SU-DHL-6 (cell line): ENCODE data around the gene NAV2.

Experiments
- H2AFZ ChIP-seq: fragments of 200-600 bp; sonication (generic); 2 replicates; pipeline ENCODE4 v1.6.1; 2014; ENCODE audit warnings: low read depth, mild to moderate bottlenecking, moderate library complexity, mixed read lengths, antibody characterized with exemption, low read length; ENCODE audit not compliant: severe bottlenecking
- H3F3A ChIP-seq: fragments of 200-600 bp; shearing (Covaris generic); 2 replicates; pipeline ENCODE4 v1.6.0; 2016; ENCODE audit warnings: antibody characterized with exemption, mild to moderate bottlenecking; ENCODE audit not compliant: insufficient read depth
- H3K27ac ChIP-seq: fragments of 200-600 bp; sonication (generic); 2 replicates; pipeline ENCODE4 v1.5.1; 2016; ENCODE audit warnings: low read depth, mild to moderate bottlenecking, low read length, moderate library complexity, mixed read lengths
- H3K27me3 ChIP-seq: fragments of 200-600 bp; sonication (generic), shearing (Covaris generic); 2 replicates; pipeline ENCODE4 v1.6.0; 2014; ENCODE audit warnings: mild to moderate bottlenecking, low read length
- H3K36me3 ChIP-seq: fragments of 200-600 bp; sonication (generic); 2 replicates; pipeline ENCODE4 v1.6.1; 2014; ENCODE audit warnings: mild to moderate bottlenecking, low read length, mixed read lengths
- H3K4me2 ChIP-seq: fragments of 300-600, 200-600 bp; shearing (Covaris generic), sonication (generic); 2 replicates; pipeline ENCODE4 v1.6.0; 2014; ENCODE audit warnings: low read length, low read depth, mild to moderate bottlenecking; ENCODE audit not compliant: poor library complexity, severe bottlenecking
- H3K4me3 ChIP-seq: fragments of 200-600 bp; sonication (generic); 2 replicates; pipeline ENCODE4 v1.5.1; 2014; ENCODE audit warnings: antibody characterized with exemption, low read length, mild to moderate bottlenecking, mixed read lengths; ENCODE audit not compliant: insufficient read depth, poor library complexity, severe bottlenecking
- H3K79me2 ChIP-seq: fragments of 200-600 bp; sonication (generic); 2 replicates; pipeline ENCODE4 v1.6.1; 2014; ENCODE audit warnings: mild to moderate bottlenecking, low read length, moderate library complexity; ENCODE audit not compliant: insufficient read depth
- H3K9ac ChIP-seq: fragments of 200-600 bp; sonication (generic); 2 replicates; pipeline ENCODE4 v1.7.0; 2014; ENCODE audit warnings: mild to moderate bottlenecking, low read length
- H3K9me2 ChIP-seq: fragments of 200-600 bp; sonication (generic); replicated peaks from 2 replicates; pipeline ENCODE4 v1.6.1; 2014; ENCODE audit warnings: low read length; ENCODE audit not compliant: insufficient read depth
- H3K9me3 ChIP-seq: fragments of 200-600 bp; sonication (generic); 2 replicates; pipeline ENCODE4 v1.6.1; 2014; ENCODE audit warnings: low read length, mixed read lengths; ENCODE audit not compliant: insufficient read depth
- H4K20me1 ChIP-seq: fragments of 200-600 bp; sonication (generic); 2 replicates; pipeline ENCODE4 v1.6.1; 2014; ENCODE audit warnings: low read depth, mild to moderate bottlenecking, antibody characterized with exemption, low read length, moderate library complexity, mixed read lengths
- EZH2phosphoT487 ChIP-seq: fragments of 200-600 bp; sonication (generic), shearing (Covaris generic); conservative IDR thresholded peaks from 2 replicates; pipeline ENCODE4 v1.6.1; 2018; ENCODE audit warnings: mild to moderate bottlenecking, antibody characterized with exemption, low read length, moderate library complexity, mixed read lengths
- TF ChIP-seq, protein P1 (sequence below): fragments of 200-600 bp; sonication (generic); IDR thresholded peaks from one replicate; pipeline ENCODE4 v1.5.1; 2017; ENCODE audit warnings: antibody characterized with exemption, mild to moderate bottlenecking, low read length, moderate library complexity; ENCODE audit not compliant: insufficient read depth, poor library complexity, severe bottlenecking

NAV2 gene

DNA sequence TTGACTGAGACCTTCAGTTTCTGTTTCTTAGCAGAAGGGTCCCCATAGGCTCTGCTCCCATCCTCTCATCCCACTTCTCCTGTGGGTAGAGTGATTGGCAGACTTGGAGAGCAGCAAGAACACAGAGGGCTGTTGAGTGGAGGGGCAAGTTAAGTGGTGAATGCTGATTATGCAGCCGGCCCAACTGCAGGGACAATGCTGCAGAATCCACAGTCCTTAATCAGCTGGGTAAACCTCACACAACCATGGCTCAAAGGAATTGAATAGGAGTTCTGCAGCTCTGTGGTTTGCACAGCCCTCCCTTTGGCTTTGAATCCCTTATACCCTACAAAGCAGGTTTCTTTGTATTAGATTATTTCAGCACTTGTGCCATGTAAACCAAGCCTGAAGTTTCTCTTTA lies 161.1 kb downstream of the NAV2 start:
- no peak overlapping the region for H2AFZ ChIP-seq
- H3K9ac ChIP-seq, result no peak overlapping the region

DNA sequence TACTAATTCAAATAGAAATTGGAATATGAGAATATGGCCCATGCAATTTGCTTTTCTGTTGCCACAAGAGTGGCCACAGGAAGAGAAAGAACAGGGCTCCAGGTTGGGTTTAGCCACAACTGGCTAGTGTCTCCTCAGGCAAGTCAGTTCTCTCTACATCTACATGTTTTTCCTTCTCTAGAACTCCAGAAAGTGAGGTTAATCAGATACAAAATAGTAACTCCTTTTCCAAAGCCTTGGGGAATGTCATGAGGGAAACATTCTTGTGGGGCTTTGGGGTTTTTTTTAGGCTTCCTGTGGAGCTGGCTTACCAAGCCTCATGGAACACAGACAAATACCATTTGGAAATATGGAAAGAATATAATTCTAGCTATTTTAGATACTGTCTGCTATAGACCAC lies 161.6 kb downstream of the NAV2 start:
- Histone ChIP-seq H3K27ac (no peak overlapping the region), H3K27me3 (no peaks in the 10 kb centered on the region), H3K9me3 (no peaks in the 10 kb centered on the region), H4K20me1 (no peaks in the 10 kb centered on the region), H3K9ac (no peak overlapping the region), H3K4me2 (no peak overlapping the region), H2AFZ (no peak overlapping the region), H3K36me3 (no peaks in the 10 kb centered on the region), H3K79me2 (no peaks in the 10 kb centered on the region), H3F3A (no peaks in the 10 kb centered on the region), H3K9me2 (no peaks in the 10 kb centered on the region), H3K4me3 (no peak overlapping the region)
- no peak for TF ChIP-seq EZH2phosphoT487
- TF ChIP-seq, protein P1, sequence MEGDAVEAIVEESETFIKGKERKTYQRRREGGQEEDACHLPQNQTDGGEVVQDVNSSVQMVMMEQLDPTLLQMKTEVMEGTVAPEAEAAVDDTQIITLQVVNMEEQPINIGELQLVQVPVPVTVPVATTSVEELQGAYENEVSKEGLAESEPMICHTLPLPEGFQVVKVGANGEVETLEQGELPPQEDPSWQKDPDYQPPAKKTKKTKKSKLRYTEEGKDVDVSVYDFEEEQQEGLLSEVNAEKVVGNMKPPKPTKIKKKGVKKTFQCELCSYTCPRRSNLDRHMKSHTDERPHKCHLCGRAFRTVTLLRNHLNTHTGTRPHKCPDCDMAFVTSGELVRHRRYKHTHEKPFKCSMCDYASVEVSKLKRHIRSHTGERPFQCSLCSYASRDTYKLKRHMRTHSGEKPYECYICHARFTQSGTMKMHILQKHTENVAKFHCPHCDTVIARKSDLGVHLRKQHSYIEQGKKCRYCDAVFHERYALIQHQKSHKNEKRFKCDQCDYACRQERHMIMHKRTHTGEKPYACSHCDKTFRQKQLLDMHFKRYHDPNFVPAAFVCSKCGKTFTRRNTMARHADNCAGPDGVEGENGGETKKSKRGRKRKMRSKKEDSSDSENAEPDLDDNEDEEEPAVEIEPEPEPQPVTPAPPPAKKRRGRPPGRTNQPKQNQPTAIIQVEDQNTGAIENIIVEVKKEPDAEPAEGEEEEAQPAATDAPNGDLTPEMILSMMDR, result no peak

More for the DNA sequence above, 161.1 kb downstream of the NAV2 start:
- no peaks in the 10 kb centered on the region for H3K36me3 ChIP-seq
- no peak overlapping the region for H3K4me2 ChIP-seq
- H3K9me3 ChIP-seq, result no peaks in the 10 kb centered on the region
- H3K27me3 ChIP-seq, result no peaks in the 10 kb centered on the region
- H4K20me1 ChIP-seq, result no peaks in the 10 kb centered on the region
- no peaks in the 10 kb centered on the region for H3F3A ChIP-seq
- no peak overlapping the region for H3K4me3 ChIP-seq
- no peak overlapping the region for H3K27ac ChIP-seq
- H3K79me2 ChIP-seq, result no peaks in the 10 kb centered on the region
- TF ChIP-seq EZH2phosphoT487, result no peak
- TF ChIP-seq, protein P1, result no peak
- H3K9me2 ChIP-seq, result no peaks in the 10 kb centered on the region

DNA sequence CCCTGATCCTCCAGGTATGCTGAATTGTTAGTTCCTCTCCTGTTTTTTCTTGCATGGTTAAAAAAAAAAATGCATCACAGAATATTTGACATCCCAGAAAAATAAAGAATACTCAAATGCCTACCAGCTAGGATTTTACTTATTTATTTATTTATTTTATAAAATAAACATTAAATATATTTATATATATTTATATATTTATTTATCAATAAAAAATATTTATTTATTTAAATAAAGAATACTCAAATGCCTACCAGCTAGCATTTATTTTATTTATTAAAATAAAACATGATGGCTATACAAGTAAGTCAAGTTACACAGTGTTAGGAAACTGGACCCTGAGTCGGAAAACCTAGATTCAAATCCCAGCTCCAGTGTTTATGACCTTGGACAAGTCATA lies 164.1 kb downstream of the NAV2 start:
- H3K79me2 ChIP-seq, result no peaks in the 10 kb centered on the region
- H3K4me2 ChIP-seq, result no peak overlapping the region
- H3K27ac ChIP-seq, result no peak overlapping the region

More for the DNA sequence above, 164.1 kb downstream of the NAV2 start:
- no peaks in the 10 kb centered on the region for H3K9me2 ChIP-seq
- H3K27me3 ChIP-seq, result no peaks in the 10 kb centered on the region
- no peak overlapping the region for H3K9ac ChIP-seq
- H3K36me3 ChIP-seq, result no peaks in the 10 kb centered on the region
- H4K20me1 ChIP-seq, result no peaks in the 10 kb centered on the region
- H2AFZ ChIP-seq, result no peak overlapping the region
- H3F3A ChIP-seq, result no peaks in the 10 kb centered on the region
- H3K4me3 ChIP-seq, result no peak overlapping the region
- H3K9me3 ChIP-seq, result no peaks in the 10 kb centered on the region
- TF ChIP-seq, protein P1, result no peak
- TF ChIP-seq EZH2phosphoT487, result no peak
